ENCODE results near the gene EXT2.

Gene EXT2

DNA sequence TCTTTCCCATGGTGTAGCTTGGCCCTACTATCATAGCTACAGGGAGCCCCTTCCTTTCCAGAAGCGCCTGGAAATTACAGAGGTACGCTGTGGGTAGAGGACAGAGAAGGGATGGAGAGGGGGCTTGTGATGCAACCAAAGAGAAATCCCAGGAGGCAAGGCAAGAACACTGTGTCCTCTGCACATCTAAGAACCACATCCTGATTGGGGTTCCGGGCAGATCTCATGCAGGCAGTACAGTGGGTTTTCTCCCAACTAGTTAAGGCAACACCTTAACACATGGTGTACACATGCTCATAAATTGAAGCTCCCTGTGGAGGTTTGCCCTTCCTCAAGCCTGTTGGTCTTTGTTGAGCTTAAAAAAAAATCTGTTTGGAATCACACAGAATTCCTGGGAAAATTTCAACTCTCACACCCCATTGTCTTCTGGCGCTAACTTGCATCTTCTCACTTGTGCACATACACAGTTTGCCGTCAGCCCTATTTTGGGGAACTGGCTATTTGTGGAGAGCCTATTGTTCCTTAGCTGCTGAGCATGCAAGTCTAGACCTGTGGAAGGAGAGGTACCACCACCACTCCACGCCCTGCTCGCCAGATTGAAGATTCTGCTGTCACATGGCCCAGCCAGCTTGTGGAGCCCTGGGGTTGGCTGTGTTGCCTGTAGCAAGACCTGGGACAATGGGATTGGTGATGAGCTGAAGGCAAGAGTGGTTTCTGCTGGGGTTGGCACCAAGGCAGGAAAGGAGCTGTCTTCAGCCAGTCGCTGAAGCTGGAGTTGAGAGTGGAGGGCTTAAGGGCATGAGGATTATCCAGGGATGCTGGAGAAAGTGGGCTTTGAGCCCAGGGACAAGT lies 162.1 kb downstream of the EXT2 start:
- no peak overlapping the region for H3K4me3 ChIP-seq (ENCODE audit: low read depth, low read length)
- TF ChIP-seq, protein P1, sequence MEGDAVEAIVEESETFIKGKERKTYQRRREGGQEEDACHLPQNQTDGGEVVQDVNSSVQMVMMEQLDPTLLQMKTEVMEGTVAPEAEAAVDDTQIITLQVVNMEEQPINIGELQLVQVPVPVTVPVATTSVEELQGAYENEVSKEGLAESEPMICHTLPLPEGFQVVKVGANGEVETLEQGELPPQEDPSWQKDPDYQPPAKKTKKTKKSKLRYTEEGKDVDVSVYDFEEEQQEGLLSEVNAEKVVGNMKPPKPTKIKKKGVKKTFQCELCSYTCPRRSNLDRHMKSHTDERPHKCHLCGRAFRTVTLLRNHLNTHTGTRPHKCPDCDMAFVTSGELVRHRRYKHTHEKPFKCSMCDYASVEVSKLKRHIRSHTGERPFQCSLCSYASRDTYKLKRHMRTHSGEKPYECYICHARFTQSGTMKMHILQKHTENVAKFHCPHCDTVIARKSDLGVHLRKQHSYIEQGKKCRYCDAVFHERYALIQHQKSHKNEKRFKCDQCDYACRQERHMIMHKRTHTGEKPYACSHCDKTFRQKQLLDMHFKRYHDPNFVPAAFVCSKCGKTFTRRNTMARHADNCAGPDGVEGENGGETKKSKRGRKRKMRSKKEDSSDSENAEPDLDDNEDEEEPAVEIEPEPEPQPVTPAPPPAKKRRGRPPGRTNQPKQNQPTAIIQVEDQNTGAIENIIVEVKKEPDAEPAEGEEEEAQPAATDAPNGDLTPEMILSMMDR (IDR thresholded peaks at IDR 0.05; ENCODE audit: low read depth, low read length): no peak

DNA sequence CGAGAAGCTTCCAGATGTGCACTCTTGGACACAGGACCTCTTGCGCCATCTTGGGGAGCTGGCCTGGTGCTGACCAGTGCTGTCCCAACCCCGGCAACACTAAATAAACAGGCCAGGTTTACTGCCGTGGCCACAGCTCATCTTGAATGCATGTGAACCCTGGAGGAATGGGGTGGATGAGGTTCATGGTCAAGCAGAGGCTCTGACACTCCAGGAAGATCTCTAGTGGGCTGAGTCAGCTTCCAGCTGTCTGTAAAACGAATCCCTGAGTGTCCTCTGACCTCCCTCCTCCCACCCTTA lies 162.7 kb downstream of the EXT2 start:
- TF ChIP-seq, protein P1 (IDR thresholded peaks at IDR 0.05; ENCODE audit: low read depth, low read length): no peak
- H3K4me3 ChIP-seq (ENCODE audit: low read depth, low read length): no peak overlapping the region

DNA sequence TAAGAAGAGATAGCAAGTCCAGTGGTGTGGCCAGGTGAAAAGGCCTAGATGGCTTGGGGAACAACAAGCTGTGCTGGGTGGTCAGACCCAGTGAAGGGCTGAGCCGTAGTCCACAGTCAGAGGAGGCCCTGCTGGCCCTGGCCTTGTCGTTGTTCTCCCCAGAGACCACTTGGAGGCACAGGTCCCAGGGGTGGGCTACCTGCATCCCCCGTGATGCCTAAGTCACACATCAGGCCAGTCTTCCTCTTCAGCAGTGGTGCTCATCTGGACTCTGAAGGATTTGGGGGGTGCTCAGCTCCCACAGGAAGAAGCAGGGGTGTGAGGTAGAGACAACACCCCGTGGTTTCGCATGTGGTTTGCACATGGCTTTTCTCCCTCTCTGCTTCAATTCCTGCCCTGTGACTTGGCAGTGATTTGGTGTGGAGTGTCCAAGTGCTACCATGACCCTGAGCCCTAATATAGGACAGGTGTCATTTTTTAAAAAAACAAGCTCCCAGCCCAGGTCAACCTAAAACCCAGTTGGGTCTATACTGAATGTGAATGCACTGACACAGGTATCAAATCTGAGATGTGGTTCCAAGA lies 163.5 kb downstream of the EXT2 start:
- H3K4me3 ChIP-seq (ENCODE audit: low read depth, low read length): no peak overlapping the region
- TF ChIP-seq, protein P1 (IDR thresholded peaks at IDR 0.05; ENCODE audit: low read depth, low read length): no peak

DNA sequence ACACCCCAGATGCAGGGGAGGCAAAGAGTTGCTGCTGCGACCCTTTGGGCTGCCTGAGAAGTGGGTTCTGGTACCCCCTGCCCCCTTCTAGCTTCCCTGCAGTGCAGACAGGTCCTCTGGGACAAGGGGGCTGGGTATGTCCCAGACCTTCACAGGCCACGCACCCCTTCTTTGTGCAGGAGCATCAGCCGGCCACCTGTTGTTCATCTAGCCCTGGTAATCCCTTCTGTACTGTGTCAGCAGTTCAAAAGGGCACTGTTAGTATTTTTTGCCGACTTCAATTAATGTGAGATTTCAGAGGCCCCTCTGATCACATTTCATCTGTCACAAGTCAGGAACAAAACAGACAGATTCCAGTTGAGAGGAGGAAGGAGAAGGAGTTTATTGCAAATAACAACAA lies 164.6 kb downstream of the EXT2 start:
- TF ChIP-seq, protein P1 (IDR thresholded peaks at IDR 0.05; ENCODE audit: low read depth, low read length): no peak
- H3K4me3 ChIP-seq (ENCODE audit: low read depth, low read length): no peak overlapping the region

DNA sequence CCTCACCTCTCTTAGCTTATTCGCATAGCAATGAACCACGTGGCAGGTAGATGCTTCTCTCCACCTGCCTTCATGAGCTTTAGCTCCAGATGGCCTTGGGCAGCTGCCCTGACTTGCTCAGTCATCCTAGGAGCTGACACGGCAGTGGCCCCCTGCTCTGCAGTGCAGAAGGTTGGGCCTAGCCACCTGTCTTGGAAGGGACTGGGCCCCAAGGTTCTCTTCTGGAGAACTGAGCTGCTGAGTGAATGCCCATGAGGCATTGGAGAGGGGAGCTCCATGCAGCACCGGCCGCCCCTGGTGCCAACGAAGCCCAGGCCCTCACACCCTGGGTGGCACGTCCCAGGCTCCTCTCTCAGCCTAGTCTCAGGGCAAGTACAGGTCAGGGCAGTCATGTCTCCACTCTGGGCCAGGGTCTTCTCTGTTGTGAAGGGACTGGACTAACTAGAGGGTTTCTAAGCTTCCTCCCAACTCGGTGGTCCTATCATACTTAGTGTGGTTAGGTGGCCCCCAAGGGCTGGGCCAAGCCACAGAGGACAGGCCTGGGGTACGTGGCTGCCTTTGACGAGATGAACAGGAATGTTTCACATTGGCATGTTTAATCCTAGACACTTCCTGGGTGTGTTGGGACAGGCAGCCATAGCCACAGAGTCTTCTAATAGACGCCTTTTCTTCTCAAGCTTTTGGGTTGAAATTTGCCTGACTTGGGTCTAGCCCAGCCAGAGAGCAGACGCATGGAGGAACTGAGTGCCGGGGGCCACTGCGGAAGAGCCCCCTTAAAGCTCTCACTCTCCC lies 166.5 kb downstream of the EXT2 start:
- H3K4me3 ChIP-seq (ENCODE audit: low read depth, low read length): no peak overlapping the region
- TF ChIP-seq, protein P1 (IDR thresholded peaks at IDR 0.05; ENCODE audit: low read depth, low read length): no peak

DNA sequence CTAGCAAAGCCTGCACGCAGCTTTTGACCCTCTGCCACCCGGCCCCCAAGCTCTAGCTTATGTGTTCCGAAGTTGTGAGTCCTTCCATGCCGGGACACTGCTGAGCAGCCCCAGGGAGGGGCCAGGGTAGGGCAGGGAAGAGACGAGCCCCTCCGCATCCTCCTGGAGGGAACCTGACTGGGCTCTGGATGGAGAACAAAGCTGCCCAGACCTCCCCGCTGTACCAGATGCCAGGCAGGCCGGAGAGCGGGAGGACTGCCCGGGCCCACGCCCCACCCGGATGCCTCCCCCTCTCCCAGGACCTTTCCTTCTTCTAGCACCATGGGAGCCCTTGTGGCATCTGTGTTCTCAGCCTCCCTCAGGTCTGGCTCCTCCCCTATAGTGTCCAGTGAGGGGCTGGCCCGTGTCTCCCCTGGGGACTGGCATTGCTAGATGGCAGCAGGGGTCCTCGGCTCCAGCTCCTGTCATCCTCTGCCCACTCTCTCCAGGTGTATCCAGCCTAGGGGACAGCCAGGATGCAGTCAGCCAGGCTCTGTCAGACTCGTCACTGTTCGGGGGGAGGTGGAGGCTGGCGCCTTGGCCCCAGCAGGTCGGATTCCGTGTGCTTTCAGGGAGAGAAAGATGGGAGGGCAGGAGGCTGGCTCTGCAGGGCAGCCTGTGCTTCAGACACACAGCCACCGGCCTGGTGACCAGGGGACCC lies 168.4 kb downstream of the EXT2 start:
- H3K4me3 ChIP-seq (ENCODE audit: low read depth, low read length): no peak overlapping the region
- TF ChIP-seq, protein P1 (IDR thresholded peaks at IDR 0.05; ENCODE audit: low read depth, low read length): no peak
